DOHH2 (cell line): ENCODE results near the gene SMG6.

Experiments
- H3F3A ChIP-seq: fragments of 200-600 bp; sonication (generic), shearing (Covaris generic); 2 replicates; pipeline ENCODE4 v1.6.0; 2016; ENCODE audit warnings: antibody characterized with exemption, mild to moderate bottlenecking; ENCODE audit not compliant: control insufficient read depth, insufficient read depth
- H3K27ac ChIP-seq: fragments of 200-600 bp; sonication (generic); 2 replicates; pipeline ENCODE4 v1.5.1; 2014; ENCODE audit warnings: low read depth, mild to moderate bottlenecking, low read length, moderate library complexity
- H3K27me3 ChIP-seq: fragments of 200-600 bp; sonication (generic); 2 replicates; pipeline ENCODE4 v1.6.1; 2014; ENCODE audit warnings: mild to moderate bottlenecking, low read length, mixed read lengths; ENCODE audit not compliant: control insufficient read depth
- H3K36me3 ChIP-seq: fragments of 200-600 bp; sonication (generic); 2 replicates; pipeline ENCODE4 v1.6.1; 2014; ENCODE audit warnings: mild to moderate bottlenecking, low read length, moderate library complexity, mixed read lengths; ENCODE audit not compliant: control insufficient read depth
- H3K4me1 ChIP-seq: fragments of 200-600 bp; sonication (generic); 2 replicates; pipeline ENCODE4 v1.6.1; 2014; ENCODE audit warnings: mild to moderate bottlenecking, low read length, mixed read lengths; ENCODE audit not compliant: control insufficient read depth
- H3K4me2 ChIP-seq: fragments of 200-600 bp; sonication (generic); 2 replicates; pipeline ENCODE4 v1.6.0; 2014; ENCODE audit warnings: mild to moderate bottlenecking, low read length, moderate library complexity
- H3K4me3 ChIP-seq: fragments of 200-600 bp; sonication (generic); 2 replicates; pipeline ENCODE4 v1.5.1; 2014; ENCODE audit warnings: mild to moderate bottlenecking, low read length, mixed read lengths
- H3K79me2 ChIP-seq: fragments of 200-600 bp; sonication (generic); 2 replicates; pipeline ENCODE4 v1.6.1; 2014; ENCODE audit warnings: mild to moderate bottlenecking, low read length, mixed read lengths; ENCODE audit not compliant: control insufficient read depth
- H3K9me2 ChIP-seq: fragments of 200-600 bp; sonication (generic); replicated peaks from 2 replicates; pipeline ENCODE4 v1.6.1; 2014; ENCODE audit warnings: mild to moderate bottlenecking, low read length, mixed read lengths; ENCODE audit not compliant: control insufficient read depth
- H3K9me3 ChIP-seq: fragments of 200-600 bp; sonication (generic); 2 replicates; pipeline ENCODE4 v1.6.1; 2014; ENCODE audit warnings: antibody characterized with exemption, low read length, mixed read lengths; ENCODE audit not compliant: control insufficient read depth, insufficient read depth
- H4K20me1 ChIP-seq: fragments of 200-600 bp; sonication (generic); 2 replicates; pipeline ENCODE4 v1.6.0; 2014; ENCODE audit warnings: low read depth, mild to moderate bottlenecking, antibody characterized with exemption, low read length, moderate library complexity; ENCODE audit not compliant: control insufficient read depth, insufficient read depth
- EZH2phosphoT487 ChIP-seq: fragments of 200-600 bp; sonication (generic); IDR thresholded peaks from 2 replicates; pipeline ENCODE4 v1.6.1; 2017; ENCODE audit warnings: borderline replicate concordance, mild to moderate bottlenecking, antibody characterized with exemption, low read length, moderate library complexity, mixed read lengths
- TF ChIP-seq, protein P1 (sequence below): fragments of 200-600 bp; sonication (generic); IDR thresholded peaks from one replicate; pipeline ENCODE4 v1.5.1; 2014; ENCODE audit warnings: antibody characterized with exemption, mild to moderate bottlenecking, low read depth, low read length; ENCODE audit not compliant: poor library complexity, severe bottlenecking

The SMG6 gene

DNA sequence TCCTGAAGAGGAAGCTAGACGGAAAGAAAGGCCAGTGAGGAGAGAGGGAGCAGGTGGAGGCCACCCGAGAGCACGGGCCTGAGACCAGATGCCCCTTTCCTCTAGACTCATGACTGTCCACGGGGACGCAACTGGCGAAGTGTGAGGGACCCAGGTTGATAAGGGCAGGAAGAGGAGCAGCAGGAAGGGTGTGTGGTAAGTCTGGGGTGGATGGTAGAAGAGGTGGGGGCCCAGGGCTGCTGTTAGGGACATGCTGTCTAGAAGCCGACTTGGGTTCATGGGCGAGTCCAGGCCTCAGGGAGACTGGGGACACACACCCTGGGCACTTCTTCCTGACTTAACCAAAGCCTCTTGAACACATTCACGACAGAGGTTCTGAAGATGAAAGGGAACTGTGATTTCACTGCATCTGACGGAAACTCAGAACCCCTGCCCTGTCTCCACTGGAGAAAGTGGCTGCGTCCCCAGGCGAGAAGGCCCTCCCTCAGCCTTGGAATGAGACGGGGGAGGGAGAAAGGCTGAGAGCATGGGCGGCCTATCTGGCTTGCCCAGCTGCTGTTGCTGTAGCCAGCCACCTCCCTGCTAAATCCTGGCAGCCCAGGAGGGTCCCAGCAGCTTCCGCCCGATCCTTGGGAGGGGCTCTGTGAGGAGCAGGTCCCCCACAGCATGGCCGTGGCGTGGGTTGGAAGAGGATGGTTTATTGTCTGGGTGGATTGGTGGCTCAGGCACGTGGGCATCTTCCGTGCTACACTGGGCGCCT lies 242.7 kb downstream of the SMG6 start:
- Histone ChIP-seq H3F3A (no peaks in the 10 kb centered on the region), H4K20me1 (peaks cover 2% of the 10 kb centered on the region), H3K9me3 (no peaks in the 10 kb centered on the region), H3K36me3 (peaks cover 5% of the 10 kb centered on the region), H3K4me3 (no peak overlapping the region), H3K4me1 (peaks cover 30% of the 10 kb centered on the region), H3K27me3 (peaks cover 37% of the 10 kb centered on the region), H3K79me2 (no peaks in the 10 kb centered on the region), H3K27ac (no peak overlapping the region), H3K9me2 (no peaks in the 10 kb centered on the region), H3K4me2 (no peak overlapping the region)
- TF ChIP-seq EZH2phosphoT487: no peak

- Histone ChIP-seq H3K27me3 (peaks cover 40% of the 10 kb centered on the region), H4K20me1 (peaks cover 2% of the 10 kb centered on the region)
- TF ChIP-seq, protein P1, sequence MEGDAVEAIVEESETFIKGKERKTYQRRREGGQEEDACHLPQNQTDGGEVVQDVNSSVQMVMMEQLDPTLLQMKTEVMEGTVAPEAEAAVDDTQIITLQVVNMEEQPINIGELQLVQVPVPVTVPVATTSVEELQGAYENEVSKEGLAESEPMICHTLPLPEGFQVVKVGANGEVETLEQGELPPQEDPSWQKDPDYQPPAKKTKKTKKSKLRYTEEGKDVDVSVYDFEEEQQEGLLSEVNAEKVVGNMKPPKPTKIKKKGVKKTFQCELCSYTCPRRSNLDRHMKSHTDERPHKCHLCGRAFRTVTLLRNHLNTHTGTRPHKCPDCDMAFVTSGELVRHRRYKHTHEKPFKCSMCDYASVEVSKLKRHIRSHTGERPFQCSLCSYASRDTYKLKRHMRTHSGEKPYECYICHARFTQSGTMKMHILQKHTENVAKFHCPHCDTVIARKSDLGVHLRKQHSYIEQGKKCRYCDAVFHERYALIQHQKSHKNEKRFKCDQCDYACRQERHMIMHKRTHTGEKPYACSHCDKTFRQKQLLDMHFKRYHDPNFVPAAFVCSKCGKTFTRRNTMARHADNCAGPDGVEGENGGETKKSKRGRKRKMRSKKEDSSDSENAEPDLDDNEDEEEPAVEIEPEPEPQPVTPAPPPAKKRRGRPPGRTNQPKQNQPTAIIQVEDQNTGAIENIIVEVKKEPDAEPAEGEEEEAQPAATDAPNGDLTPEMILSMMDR: no peak
- TF ChIP-seq EZH2phosphoT487: no peak
These were observed 243.3 kb downstream of the SMG6 start for GRCh38 chr17:2060385-2060658.

GRCh38 chr17:2059547-2060384 lies 243.8 kb downstream of the SMG6 start:
- Histone ChIP-seq H3K79me2 (no peaks in the 10 kb centered on the region), H3K4me2 (peak overlapping the region; percentile 49; the same call in 1 of the 2 replicates), H3K27ac (no peak overlapping the region), H4K20me1 (peaks cover 2% of the 10 kb centered on the region), H3K36me3 (peaks cover 4% of the 10 kb centered on the region), H3F3A (no peaks in the 10 kb centered on the region), H3K9me3 (no peaks in the 10 kb centered on the region), H3K9me2 (no peaks in the 10 kb centered on the region), H3K27me3 (peaks cover 45% of the 10 kb centered on the region), H3K4me1 (peaks cover 37% of the 10 kb centered on the region), H3K4me3 (no peak overlapping the region)
- no peak for TF ChIP-seq EZH2phosphoT487
- TF ChIP-seq, protein P1: no peak

More at GRCh38 chr17:2060385-2060658, 243.3 kb downstream of the SMG6 start:
- peaks cover 34% of the 10 kb centered on the region for H3K4me1 ChIP-seq
- H3K4me2 ChIP-seq: no peak overlapping the region
- no peaks in the 10 kb centered on the region for H3K9me3 ChIP-seq
- H3K79me2 ChIP-seq: no peaks in the 10 kb centered on the region
- H3K27ac ChIP-seq: no peak overlapping the region
- H3K9me2 ChIP-seq: no peaks in the 10 kb centered on the region
- H3K4me3 ChIP-seq: no peak overlapping the region
- H3K36me3 ChIP-seq: peaks cover 5% of the 10 kb centered on the region
- H3F3A ChIP-seq: no peaks in the 10 kb centered on the region
